T-cell (primary cell): ENCODE data around the gene PPM1M. TPM values are rescaled to one million over a fixed set of nuclear protein-coding genes. Genes with fewer than 3 reads are reported as not detected.

Experiments used
- ATAC-seq, 4 experiments: fragments of 200-7000 bp in 3 of 4; fragments of 150-1000 bp in 1 of 4; cut with Tn5 transposase; replicated peaks in 1 of 4; 1 replicate in 3 of 4; 2 replicates in 1 of 4; pipeline ENCODE4 v1.10.0; 2021; ENCODE audit warnings: moderate library complexity in 3 of 4, mild to moderate bottlenecking in 2 of 4, moderate number of reproducible peaks in 1 of 4
- CTCF ChIA-PET, 2 donors: fragments of 300-600 bp; sonication (Branson Sonifier 250); formaldehyde crosslinking; loops; one replicate each; lab custom pipeline; 2022; ENCODE audit warnings: antibody characterized with exemption in 2 of 2; lab: Charles Lee
- POLR2A ChIA-PET, 2 donors: fragments of 300-600 bp; sonication (Branson Sonifier 250); formaldehyde crosslinking; loops; one replicate each; lab custom pipeline; 2022; ENCODE audit warnings: antibody characterized with exemption in 2 of 2; lab: Charles Lee
- DNase-seq, 35 experiments: peaks; one replicate each; pipeline versions ENCODE4 v3.0.0 to v3.0.0-alpha.2; 2013 to 2023
- H3K27ac ChIP-seq: one replicate; pipeline ENCODE4 v1.5.1; 2013; ENCODE audit warnings: low read length
- H3K27me3 ChIP-seq, 2 experiments: replicated peaks in 1 of 2; 1 replicate in 1 of 2; 2 replicates in 1 of 2; pipeline versions ENCODE4 v1.6.1 to v1.7.0; 2013; ENCODE audit warnings: low read length in 1 of 2, mixed read lengths in 1 of 2; ENCODE audit not compliant: control insufficient read depth in 2 of 2, insufficient read depth in 2 of 2; ENCODE audit errors: extremely low read depth in 1 of 2
- H3K36me3 ChIP-seq, 2 donors: 1 replicate in 1 of 2; 2 replicates in 1 of 2; pipeline versions ENCODE4 v1.6.1 to v1.7.0; 2013; ENCODE audit warnings: low read length in 1 of 2; ENCODE audit not compliant: control insufficient read depth in 2 of 2, insufficient read depth in 1 of 2; ENCODE audit errors: extremely low read depth in 1 of 2
- H3K4me1 ChIP-seq, 2 experiments: 1 replicate in 1 of 2; 2 replicates in 1 of 2; pipeline versions ENCODE4 v1.6.1 to v1.7.0; 2013; ENCODE audit warnings: low read length in 2 of 2, mixed read lengths in 1 of 2; ENCODE audit not compliant: insufficient read depth in 2 of 2, control insufficient read depth in 1 of 2; ENCODE audit errors: extremely low read depth in 1 of 2
- H3K4me3 ChIP-seq, 2 donors: 1 replicate in 1 of 2; 2 replicates in 1 of 2; pipeline versions ENCODE4 v1.5.1 to v1.7.0; 2013; ENCODE audit warnings: mild to moderate bottlenecking in 2 of 2, low read length in 1 of 2, moderate library complexity in 1 of 2; ENCODE audit not compliant: control insufficient read depth in 1 of 2; ENCODE audit errors: extremely low read depth in 1 of 2
- H3K9me3 ChIP-seq: 2 replicates; pipeline ENCODE4 v1.7.0; 2013
- H3K27ac Mint-ChIP-seq, 2 donors: one replicate each; pipeline ENCODE4 v1.8.0; 2020 to 2021; ENCODE audit warnings: mild to moderate bottlenecking in 2 of 2, mixed read lengths in 2 of 2
- H3K27me3 Mint-ChIP-seq, 2 donors: one replicate each; pipeline ENCODE4 v1.8.0; 2021 to 2022; ENCODE audit warnings: mixed read lengths in 2 of 2
- H3K36me3 Mint-ChIP-seq: one replicate; pipeline ENCODE4 v1.8.0; 2021; ENCODE audit warnings: mixed read lengths
- H3K4me1 Mint-ChIP-seq, 3 donors: one replicate each; pipeline ENCODE4 v1.8.0; 2020 to 2022; ENCODE audit warnings: mixed read lengths in 3 of 3, mild to moderate bottlenecking in 1 of 3
- H3K4me3 Mint-ChIP-seq, 3 donors: one replicate each; pipeline ENCODE4 v1.8.0; 2020 to 2022; ENCODE audit warnings: mild to moderate bottlenecking in 3 of 3, mixed read lengths in 3 of 3, moderate library complexity in 3 of 3
- H3K9me3 Mint-ChIP-seq, 3 donors: one replicate each; pipeline ENCODE4 v1.8.0; 2020 to 2022; ENCODE audit warnings: mixed read lengths in 3 of 3
- WGBS: methylation state at CpG from one replicate; pipeline ENCODE4 v1.1.5; 2013; ENCODE audit warnings: missing lambda C conversion rate; ENCODE audit not compliant: insufficient coverage; 5-methylcytosine and 5-hydroxymethylcytosine counted together
- total RNA-seq, 35 experiments: library from RNA in 6 of 35; stranded (reverse) in 6 of 35; fragments of 120-200 nt in 1 of 35; gene quantifications; one replicate each; pipeline versions ENCODE4 v1.2.1 to v1.2.4 and lab custom pipeline; 2013 to 2026

PPM1M gene
- total RNA-seq, 5 donors from 2014 or later (not counting 1 experiment from before 2014, with no cell fraction given) = 63.4 to 78.1 (median 73.4) TPM

- ATAC-seq = no peak
- H3K4me3 Mint-ChIP-seq = peak overlapping the region; percentile 96 to 98 (median 96)
- POLR2A ChIA-PET = no interaction called here
Measured at GRCh38 chr3:52198643-52199608, 46.6 kb upstream of the PPM1M start.

GRCh38 chr3:52200981-52201679 lies 44.4 kb upstream of the PPM1M start:
- Histone ChIP-seq H3K4me3 (no peak overlapping the region), H3K27me3 (no peaks in the 10 kb centered on the region), H3K4me1 (peaks cover 20 to 32% of the 10 kb centered on the region in 2 experiments), H3K9me3 (no peaks in the 10 kb centered on the region), H3K27ac (no peak overlapping the region), H3K36me3 (peaks cover 13 to 55% of the 10 kb centered on the region in 2 donors)
- ATAC-seq = no peak
- Mint-ChIP-seq H3K4me3 (no peak overlapping the region), H3K9me3 (no peaks in the 10 kb centered on the region), H3K27me3 (no peaks in the 10 kb centered on the region), H3K4me1 (peaks cover 35 to 56% (median 54%) of the 10 kb centered on the region in 3 donors), H3K27ac (peak overlapping the region; percentile 28 to 39), H3K36me3 (peaks cover 43% of the 10 kb centered on the region)
- ChIA-PET POLR2A (interaction anchor here in 1 of 2 donors (0.6 kb wide), 1 partner anchor 12 kb away, joined by 3 read pairs; no protein-coding TSS in a partner anchor), CTCF (interaction anchor here (0.6 to 1.0 kb wide), 4 partner anchors 9 to 246 kb away, joined by 3 to 4 read pairs (median 3); no protein-coding TSS in a partner anchor)
- DNase-seq = no peak
- WGBS = 88% methylated on average over 1 of the region's 5 CpGs

More at GRCh38 chr3:52198643-52199608, 46.6 kb upstream of the PPM1M start:
- Mint-ChIP-seq H3K27ac (peak overlapping the region; percentile 91 to 92), H3K36me3 (peaks cover 23% of the 10 kb centered on the region), H3K27me3 (no peaks in the 10 kb centered on the region), H3K9me3 (no peaks in the 10 kb centered on the region), H3K4me1 (peaks cover 35 to 56% (median 48%) of the 10 kb centered on the region in 3 donors)
- peak overlapping the region; percentile 70 for H3K27ac ChIP-seq
- H3K4me3 ChIP-seq = peak overlapping the region; percentile 90 to 98
- H3K4me1 ChIP-seq = peaks cover 20 to 32% of the 10 kb centered on the region in 2 experiments
- H3K9me3 ChIP-seq = no peaks in the 10 kb centered on the region
- no peak for DNase-seq
- CTCF ChIA-PET = no interaction called here
- WGBS = 83% methylated on average over 4 of the region's 14 CpGs
- no peaks in the 10 kb centered on the region for H3K27me3 ChIP-seq
- peaks cover 2 to 33% of the 10 kb centered on the region in 2 donors for H3K36me3 ChIP-seq

- Mint-ChIP-seq H3K27me3 (no peaks in the 10 kb centered on the region), H3K27ac (peak overlapping the region in 1 of 2 donors; percentile 44), H3K9me3 (no peaks in the 10 kb centered on the region), H3K4me1 (peaks cover 32 to 47% (median 44%) of the 10 kb centered on the region in 3 donors), H3K36me3 (peaks cover 52% of the 10 kb centered on the region), H3K4me3 (no peak overlapping the region)
- Histone ChIP-seq H3K27me3 (no peaks in the 10 kb centered on the region), H3K4me3 (no peak overlapping the region), H3K27ac (no peak overlapping the region), H3K4me1 (peaks cover 14 to 24% of the 10 kb centered on the region in 2 experiments), H3K36me3 (peaks cover 13 to 66% of the 10 kb centered on the region in 2 donors), H3K9me3 (no peaks in the 10 kb centered on the region)
- ATAC-seq (no peak), DNase-seq (no peak)
- 80% methylated on average over 2 of the region's 4 CpGs for WGBS
- CTCF ChIA-PET = no interaction called here
- POLR2A ChIA-PET = no interaction called here
Measured at GRCh38 chr3:52202384-52203077, 43.0 kb upstream of the PPM1M start.

- ChIA-PET CTCF (no interaction called here), POLR2A (interaction anchor here in 1 of 2 donors (0.7 kb wide), 1 partner anchor 428 kb away, joined by 4 read pairs; no protein-coding TSS in a partner anchor)
- no peak for DNase-seq
- peaks cover 10 to 16% of the 10 kb centered on the region in 2 experiments for H3K4me1 ChIP-seq
- Mint-ChIP-seq H3K36me3 (peaks cover 62% of the 10 kb centered on the region), H3K9me3 (no peaks in the 10 kb centered on the region), H3K27me3 (no peaks in the 10 kb centered on the region), H3K4me1 (peaks cover 23 to 40% (median 36%) of the 10 kb centered on the region in 3 donors), H3K4me3 (no peak overlapping the region), H3K27ac (no peak overlapping the region)
- no peak for ATAC-seq
- H3K9me3 ChIP-seq = no peaks in the 10 kb centered on the region
- peaks cover 13 to 78% of the 10 kb centered on the region in 2 donors for H3K36me3 ChIP-seq
- WGBS = no CpG with 5 or more reads among the region's 1 CpG
- no peaks in the 10 kb centered on the region for H3K27me3 ChIP-seq
- no peak overlapping the region for H3K27ac ChIP-seq
- no peak overlapping the region for H3K4me3 ChIP-seq
Measured at GRCh38 chr3:52203701-52204100, 41.9 kb upstream of the PPM1M start.

- peaks cover 15 to 32% (median 28%) of the 10 kb centered on the region in 3 donors for H3K4me1 Mint-ChIP-seq
- POLR2A ChIA-PET = no interaction called here
- no peak overlapping the region for H3K27ac ChIP-seq
- no peak overlapping the region for H3K4me3 ChIP-seq
- H3K9me3 ChIP-seq = no peaks in the 10 kb centered on the region
- ATAC-seq (no peak), DNase-seq (no peak)
- CTCF ChIA-PET = no interaction called here
- H3K4me1 ChIP-seq = peaks cover 3 to 8% of the 10 kb centered on the region in 2 experiments
- peaks cover 17 to 85% of the 10 kb centered on the region in 2 donors for H3K36me3 ChIP-seq
- WGBS = 90% methylated on average over 5 of the region's 10 CpGs
- no peak overlapping the region for H3K27ac Mint-ChIP-seq
- peaks cover 66% of the 10 kb centered on the region for H3K36me3 Mint-ChIP-seq
- H3K27me3 ChIP-seq = no peaks in the 10 kb centered on the region
- H3K27me3 Mint-ChIP-seq = no peaks in the 10 kb centered on the region
- no peaks in the 10 kb centered on the region for H3K9me3 Mint-ChIP-seq
- H3K4me3 Mint-ChIP-seq = no peak overlapping the region
Measured at GRCh38 chr3:52204337-52205073, 41.1 kb upstream of the PPM1M start.
